ENCODE data around the gene ARHGAP45.

ARHGAP45 gene

GRCh38 chr19:1054102-1055027 lies 12.6 kb upstream of the ARHGAP45 start:
- in situ Hi-C loops (cut with MboI; ENCODE audit: low sequenced_read_pairs): no loop called here

GRCh38 chr19:1055028-1055425 lies 11.9 kb upstream of the ARHGAP45 start:
- in situ Hi-C loops (cut with MboI; ENCODE audit: low sequenced_read_pairs): no loop called here

GRCh38 chr19:1055886-1056620 lies 10.9 kb upstream of the ARHGAP45 start:
- in situ Hi-C loops (cut with MboI; ENCODE audit: low sequenced_read_pairs): no loop called here

- in situ Hi-C loops (cut with MboI; ENCODE audit: low sequenced_read_pairs): no loop called here
Measured at GRCh38 chr19:1057176-1057855, 9.7 kb upstream of the ARHGAP45 start.

- in situ Hi-C loops (cut with MboI; ENCODE audit: low sequenced_read_pairs): no loop called here
Measured at GRCh38 chr19:1058112-1058511, 8.9 kb upstream of the ARHGAP45 start.

GRCh38 chr19:1060689-1061088 lies 6.3 kb upstream of the ARHGAP45 start:
- in situ Hi-C loops (cut with MboI; ENCODE audit: low sequenced_read_pairs): no loop called here

- in situ Hi-C loops (cut with MboI; ENCODE audit: low sequenced_read_pairs): no loop called here
Measured at GRCh38 chr19:1061987-1062386, 5.0 kb upstream of the ARHGAP45 start.

- in situ Hi-C loops (cut with MboI; ENCODE audit: low sequenced_read_pairs): no loop called here
Measured at GRCh38 chr19:1062387-1063029, 4.5 kb upstream of the ARHGAP45 start.

GRCh38 chr19:1063030-1063908 lies 3.7 kb upstream of the ARHGAP45 start:
- in situ Hi-C loops (cut with MboI; ENCODE audit: low sequenced_read_pairs): no loop called here

- in situ Hi-C loops (cut with MboI; ENCODE audit: low sequenced_read_pairs): no loop called here
Measured at GRCh38 chr19:1063909-1064660, 2.9 kb upstream of the ARHGAP45 start.

- in situ Hi-C loops (cut with MboI; ENCODE audit: low sequenced_read_pairs): no loop called here
Measured at GRCh38 chr19:1064661-1065605, 2.0 kb upstream of the ARHGAP45 start.

GRCh38 chr19:1065606-1066109 lies 1.3 kb upstream of the ARHGAP45 start:
- in situ Hi-C loops (cut with MboI; ENCODE audit: low sequenced_read_pairs): no loop called here

GRCh38 chr19:1066251-1066747 lies 668 bp upstream of the ARHGAP45 start:
- in situ Hi-C loops (cut with MboI; ENCODE audit: low sequenced_read_pairs): no loop called here

- in situ Hi-C loops (cut with MboI; ENCODE audit: low sequenced_read_pairs): no loop called here
Measured at GRCh38 chr19:1067341-1067957, 482 bp downstream of the ARHGAP45 start.

- in situ Hi-C loops (cut with MboI; ENCODE audit: low sequenced_read_pairs): no loop called here
Measured at GRCh38 chr19:1068009-1069001, 1.3 kb downstream of the ARHGAP45 start.
